WERI-Rb-1 (cell line): ENCODE data around the gene OSBP2.

Source experiments
- DNase-seq: peaks from one replicate; pipeline ENCODE4 v3.0.0-alpha.2; 2020
- H3K27ac ChIP-seq: fragments of 250-450 bp; sonication (Bioruptor Pico); 2 replicates; pipeline ENCODE4 v1.5.1; 2020; ENCODE audit warnings: mild to moderate bottlenecking, moderate library complexity
- H3K27me3 ChIP-seq: fragments of 250-450 bp; sonication (Bioruptor Pico); 2 replicates; pipeline ENCODE4 v1.5.1; 2021; ENCODE audit warnings: mild to moderate bottlenecking, low read depth, moderate library complexity; ENCODE audit not compliant: insufficient read depth, severe bottlenecking
- H3K36me3 ChIP-seq: fragments of 250-450 bp; sonication (Bioruptor Pico); 2 replicates; pipeline ENCODE4 v1.5.1; 2020; ENCODE audit warnings: mild to moderate bottlenecking, moderate library complexity
- H3K4me3 ChIP-seq: 2 replicates; pipeline ENCODE4 v1.5.1; 2011; ENCODE audit warnings: low read depth, mild to moderate bottlenecking, control low read depth, low read length
- H3K9me3 ChIP-seq: fragments of 250-450 bp; sonication (Bioruptor Pico); 2 replicates; pipeline ENCODE4 v1.5.1; 2021; ENCODE audit warnings: mild to moderate bottlenecking, moderate library complexity; ENCODE audit not compliant: severe bottlenecking
- CTCF ChIP-seq: IDR thresholded peaks from 2 replicates; pipeline ENCODE4 v1.5.1; 2011; ENCODE audit warnings: low read depth, mild to moderate bottlenecking, control low read depth, inconsistent platforms, low read length

OSBP2 gene

GRCh38 chr22:30926706-30927105 is 232.0 kb downstream of the OSBP2 start:
- DNase-seq, result no peak
- Histone ChIP-seq H3K9me3 (no peaks in the 10 kb centered on the region), H3K27ac (no peak overlapping the region), H3K36me3 (peaks cover 73% of the 10 kb centered on the region), H3K4me3 (no peak overlapping the region), H3K27me3 (no peaks in the 10 kb centered on the region)
- no peak for TF ChIP-seq CTCF

- DNase-seq, result no peak
- no peak overlapping the region for H3K4me3 ChIP-seq
- no peaks in the 10 kb centered on the region for H3K27me3 ChIP-seq
- H3K27ac ChIP-seq, result no peak overlapping the region
- H3K9me3 ChIP-seq, result no peaks in the 10 kb centered on the region
- no peak for TF ChIP-seq CTCF
- peaks cover 84% of the 10 kb centered on the region for H3K36me3 ChIP-seq
Measured at GRCh38 chr22:30927806-30928205, 233.1 kb downstream of the OSBP2 start.

- no peak for TF ChIP-seq CTCF
- H3K4me3 ChIP-seq, result no peak overlapping the region
- peaks cover 87% of the 10 kb centered on the region for H3K36me3 ChIP-seq
- H3K27ac ChIP-seq, result no peak overlapping the region
- no peak for DNase-seq
- H3K27me3 ChIP-seq, result no peaks in the 10 kb centered on the region
- no peaks in the 10 kb centered on the region for H3K9me3 ChIP-seq
Measured at GRCh38 chr22:30928401-30928800, 233.7 kb downstream of the OSBP2 start.

GRCh38 chr22:30930228-30930627 is 235.6 kb downstream of the OSBP2 start:
- Histone ChIP-seq H3K27ac (no peak overlapping the region), H3K27me3 (no peaks in the 10 kb centered on the region), H3K4me3 (no peak overlapping the region), H3K36me3 (peaks cover 96% of the 10 kb centered on the region), H3K9me3 (no peaks in the 10 kb centered on the region)
- no peak for DNase-seq
- no peak for TF ChIP-seq CTCF

GRCh38 chr22:30931541-30932300 is 237.0 kb downstream of the OSBP2 start:
- peaks cover 98% of the 10 kb centered on the region for H3K36me3 ChIP-seq
- TF ChIP-seq CTCF, result no peak

GRCh38 chr22:30932661-30933060 is 238.0 kb downstream of the OSBP2 start:
- DNase-seq, result no peak
- no peaks in the 10 kb centered on the region for H3K27me3 ChIP-seq
- H3K27ac ChIP-seq, result no peak overlapping the region
- H3K4me3 ChIP-seq, result no peak overlapping the region
- peaks cover 97% of the 10 kb centered on the region for H3K36me3 ChIP-seq
- H3K9me3 ChIP-seq, result no peaks in the 10 kb centered on the region
- no peak for TF ChIP-seq CTCF

More at GRCh38 chr22:30931541-30932300, 237.0 kb downstream of the OSBP2 start:
- no peak overlapping the region for H3K4me3 ChIP-seq
- no peak overlapping the region for H3K27ac ChIP-seq
- no peaks in the 10 kb centered on the region for H3K27me3 ChIP-seq
- H3K9me3 ChIP-seq, result no peaks in the 10 kb centered on the region
- DNase-seq, result no peak
